ENCODE measurements around the gene BORCS6. TPM values are rescaled to one million over a fixed set of nuclear protein-coding genes. Genes with fewer than 3 reads are reported as not detected.

BORCS6 gene
- total and polyA plus RNA-seq, 2 of the 13 experiments (the other 11 are each of a cell fraction or from before 2014, with no cell fraction given), result 2.0 to 5.1 TPM

- TF ChIP-seq ZNF264 (CRISPR knock-in tag; IDR thresholded peaks at IDR 0.05), result no peak
These were observed 35.9 kb downstream of the BORCS6 start (continued) for GRCh38 chr17:8153957-8154607.

GRCh38 chr17:8153525-8153956, 36.4 kb downstream of the BORCS6 start:
- Histone ChIP-seq H3K4me2 (ENCODE audit: low read depth, low read length) (peak overlapping the region; percentile 97), H3K79me2 (ENCODE audit: insufficient read depth, low read length) (peaks cover 4% of the 10 kb centered on the region), H3K27me3 (ENCODE audit: control insufficient read depth in 1 of 2, insufficient read depth in 2 of 2, low read length in 2 of 2) (no peaks in the 10 kb centered on the region), H2AFZ (ENCODE audit: low read length) (no peak overlapping the region), H4K20me1 (ENCODE audit: insufficient read depth, low read length) (no peaks in the 10 kb centered on the region), H3K27ac (ENCODE audit: extremely low read length, insufficient read depth, low read length) (peak overlapping the region; percentile 91), H3K36me3 (replicated peaks in 1 of 2; ENCODE audit: control insufficient read depth in 1 of 2, insufficient read depth in 2 of 2, low read length in 2 of 2) (peaks cover 0 to 9% of the 10 kb centered on the region in 2 experiments; a peak in 3 of 5 replicates), H3K4me1 (ENCODE audit: insufficient read depth, low read length) (peaks cover 55% of the 10 kb centered on the region), H3K9me3 (ENCODE audit: low read length) (no peaks in the 10 kb centered on the region), H3K9ac (ENCODE audit: insufficient read depth, low read depth, low read length) (peak overlapping the region; percentile 76), H3K4me3 (replicated peaks in 1 of 3; ENCODE audit: insufficient read depth in 1 of 3, low read depth in 2 of 3, low read length in 3 of 3) (peak overlapping the region; percentile 45 to 70 (median 58); a peak in 4 of 6 replicates)
- in situ Hi-C loops (cut with HindIII; ENCODE audit: extremely low pct_ligation_motif_present, low pct_unique_long_range_greater_than_20kb) (no loop called here), intact Hi-C loops (cut with micrococcal nuclease; ENCODE audit: unreplicated experiment) (no loop called here)
- peak; percentile 56 for ATAC-seq
- peak; percentile 97 for DNase-seq (ENCODE audit: low spot score)
- CTCF ChIA-PET (ENCODE audit: low intra/inter-chr PET ratio, low total read pairs), result no interaction called here
- peak; percentile 97 for FAIRE-seq
- WGBS (ENCODE audit: low lambda C conversion rate), result under 1% methylated on average over 13 of the region's 13 CpGs
- BruUV-seq (replicated peaks), result no TSS peak
- POLR2A ChIA-PET, result interaction anchor here (0.6 to 2.6 kb wide), 15 partner anchors 10 to 466 kb away, joined by 3 to 42 read pairs (median 4); partner anchors contain the start of genes AURKB, BORCS6, CTC1 and TMEM107
- no peak for TF ChIP-seq POLR2AphosphoS5 (IDR thresholded peaks at IDR 0.05; ENCODE audit: low read depth, low read length)
- peak; percentile 37; the same call in 1 of the 2 replicates for TF ChIP-seq HDAC1 (CRISPR knock-in tag; IDR thresholded peaks at IDR 0.05)
- TF ChIP-seq ETV5 (CRISPR knock-in tag; IDR thresholded peaks at IDR 0.05; ENCODE audit: borderline replicate concordance), result peak; percentile 54; the same call in 1 of the 2 replicates
- no peak for TF ChIP-seq SP2 (CRISPR knock-in tag; IDR thresholded peaks at IDR 0.05)
- peak; percentile 20; the same call in 1 of the 2 replicates for TF ChIP-seq MEF2D (CRISPR knock-in tag; IDR thresholded peaks at IDR 0.05)
- peak; percentile 14; the same call in 1 of the 2 replicates for TF ChIP-seq ARID3A (IDR thresholded peaks at IDR 0.05; ENCODE audit: low read depth, low read length)
- no peak for TF ChIP-seq ZNF512 (CRISPR knock-in tag; IDR thresholded peaks at IDR 0.05)
- peak; percentile 82 for TF ChIP-seq PHF21A (CRISPR knock-in tag; IDR thresholded peaks at IDR 0.05)
- TF ChIP-seq GATAD2A (CRISPR knock-in tag; IDR thresholded peaks at IDR 0.05), result peak; percentile 55
- TF ChIP-seq, protein P1, sequence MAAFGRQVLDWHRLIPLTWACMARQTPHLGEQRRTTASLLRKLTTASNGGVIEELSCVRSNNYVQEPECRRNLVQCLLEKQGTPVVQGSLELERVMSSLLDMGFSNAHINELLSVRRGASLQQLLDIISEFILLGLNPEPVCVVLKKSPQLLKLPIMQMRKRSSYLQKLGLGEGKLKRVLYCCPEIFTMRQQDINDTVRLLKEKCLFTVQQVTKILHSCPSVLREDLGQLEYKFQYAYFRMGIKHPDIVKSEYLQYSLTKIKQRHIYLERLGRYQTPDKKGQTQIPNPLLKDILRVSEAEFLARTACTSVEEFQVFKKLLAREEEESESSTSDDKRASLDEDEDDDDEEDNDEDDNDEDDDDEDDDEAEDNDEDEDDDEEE (CRISPR knock-in tag; IDR thresholded peaks at IDR 0.05), result 0 out of 2 replicates have a peak, but pooled peaks have one; percentile 45
- peak; percentile 74 for TF ChIP-seq PAXIP1 (CRISPR knock-in tag; conservative IDR thresholded peaks at IDR 0.05)
- peak; percentile 48; the same call in 1 of the 2 replicates for TF ChIP-seq PHF20 (CRISPR knock-in tag; IDR thresholded peaks at IDR 0.05)
- 0 out of 2 replicates have a peak, but pooled peaks have one; percentile 20 for TF ChIP-seq ZNF331 (CRISPR knock-in tag; IDR thresholded peaks at IDR 0.05)
- peak; percentile 12; the same call in 1 of the 2 replicates for TF ChIP-seq POLR2G (IDR thresholded peaks at IDR 0.05; ENCODE audit: low read depth, low read length)

Data from HepG2 (cell line).